A172 (cell line): Measurements from ENCODE around the gene TBC1D30. TPM values are rescaled to one million over a fixed set of nuclear protein-coding genes. Genes with fewer than 3 reads are reported as not detected.

Experiments
- DNase-seq: peaks from one replicate; pipeline ENCODE4 v3.0.0-alpha.2; 2015; ENCODE audit warnings: low spot score
- total RNA-seq: library from RNA; depleted of rRNA; stranded (reverse); fragments of >200 nt; shearing (Covaris generic); gene quantifications from 2 replicates; pipeline ENCODE4 v1.2.3, GENCODE V29; 2014

Gene TBC1D30
- total RNA-seq, 1 experiment from 2014 or later = 1.6 TPM

- no peak for DNase-seq
These were observed 36.1 kb downstream of the TBC1D30 start for GRCh38 chr12:64860446-64860998.

- DNase-seq = no peak
These were observed 39.9 kb downstream of the TBC1D30 start for GRCh38 chr12:64864319-64864718.

- DNase-seq = no peak
These were observed 50.7 kb downstream of the TBC1D30 start for GRCh38 chr12:64875186-64875585.

- no peak for DNase-seq
These were observed 52.1 kb downstream of the TBC1D30 start for GRCh38 chr12:64876388-64877071.

GRCh38 chr12:64877363-64878004 is 53.0 kb downstream of the TBC1D30 start:
- DNase-seq = no peak

- DNase-seq = no peak
These were observed 58.2 kb downstream of the TBC1D30 start for GRCh38 chr12:64882687-64883086.

GRCh38 chr12:64883264-64884163 is 59.1 kb downstream of the TBC1D30 start:
- no peak for DNase-seq

- no peak for DNase-seq
These were observed 59.7 kb downstream of the TBC1D30 start for GRCh38 chr12:64884164-64884542.

- no peak for DNase-seq
These were observed 60.3 kb downstream of the TBC1D30 start for GRCh38 chr12:64884728-64885127.

- DNase-seq = no peak
These were observed 65.2 kb downstream of the TBC1D30 start for GRCh38 chr12:64889434-64890216.

- DNase-seq = peak; percentile 67
These were observed 66.5 kb downstream of the TBC1D30 start for GRCh38 chr12:64890873-64891468.

- DNase-seq = no peak
These were observed 67.2 kb downstream of the TBC1D30 start for GRCh38 chr12:64891629-64892028.

GRCh38 chr12:64892561-64892960 is 68.1 kb downstream of the TBC1D30 start:
- no peak for DNase-seq

- no peak for DNase-seq
These were observed 69.5 kb downstream of the TBC1D30 start for GRCh38 chr12:64893961-64894360.

GRCh38 chr12:64894827-64895475 is 70.5 kb downstream of the TBC1D30 start:
- DNase-seq = no peak

- DNase-seq = no peak
These were observed 71.1 kb downstream of the TBC1D30 start for GRCh38 chr12:64895526-64895925.

GRCh38 chr12:64900540-64900939 is 76.1 kb downstream of the TBC1D30 start:
- DNase-seq = no peak

GRCh38 chr12:64903479-64904152 is 79.2 kb downstream of the TBC1D30 start:
- DNase-seq = no peak

- DNase-seq = no peak
These were observed 82.7 kb downstream of the TBC1D30 start for GRCh38 chr12:64907097-64907496.

GRCh38 chr12:64909124-64909523 is 84.7 kb downstream of the TBC1D30 start:
- no peak for DNase-seq
